GM19455 (cell line): ENCODE data around the gene P2RX1.

ENCODE experiments used
- ATAC-seq: cut with Tn5 transposase; IDR thresholded peaks from one replicate; pipeline ENCODE4 v1.9.1; 2021; ENCODE audit not compliant: unreplicated experiment

Gene P2RX1

DNA sequence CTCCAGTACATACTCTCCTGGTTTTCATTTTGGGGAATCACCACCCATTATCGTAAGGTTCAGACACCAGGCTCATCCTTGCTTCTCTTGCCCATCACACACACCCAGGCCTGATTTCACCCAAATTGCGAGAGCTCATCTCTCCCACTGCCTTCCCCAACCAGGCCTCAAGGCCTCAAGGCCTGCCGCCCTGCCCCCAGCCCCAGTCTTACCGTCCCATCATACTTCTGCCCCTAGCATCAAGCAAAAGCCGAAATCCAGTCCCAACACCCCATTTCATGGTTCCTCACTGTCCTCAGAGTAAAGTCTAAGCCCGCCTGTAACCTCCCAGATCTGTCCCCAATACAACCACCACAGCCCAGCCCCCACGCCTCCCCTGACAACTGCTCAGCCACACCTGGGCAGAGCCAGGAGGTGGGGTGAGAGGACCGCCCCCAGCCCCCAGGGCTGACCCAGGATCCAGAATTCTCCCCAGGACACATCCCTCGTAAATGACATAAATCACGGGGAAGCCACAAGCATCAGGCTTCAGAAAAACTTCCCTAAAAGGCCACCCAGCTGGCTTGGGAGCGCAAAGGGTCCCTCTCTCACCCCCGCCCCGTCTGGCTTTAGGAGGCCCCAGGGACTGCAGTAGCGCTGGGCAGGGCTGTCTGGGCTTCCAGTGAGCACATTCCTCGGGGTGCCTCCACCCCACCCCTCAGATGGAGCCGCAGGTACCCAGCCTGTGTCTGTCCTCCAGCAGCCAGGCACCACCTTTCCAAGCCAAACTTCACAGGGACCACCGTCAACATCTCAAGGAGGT is 9.6 kb upstream of the P2RX1 start:
- ATAC-seq, result no peak

DNA sequence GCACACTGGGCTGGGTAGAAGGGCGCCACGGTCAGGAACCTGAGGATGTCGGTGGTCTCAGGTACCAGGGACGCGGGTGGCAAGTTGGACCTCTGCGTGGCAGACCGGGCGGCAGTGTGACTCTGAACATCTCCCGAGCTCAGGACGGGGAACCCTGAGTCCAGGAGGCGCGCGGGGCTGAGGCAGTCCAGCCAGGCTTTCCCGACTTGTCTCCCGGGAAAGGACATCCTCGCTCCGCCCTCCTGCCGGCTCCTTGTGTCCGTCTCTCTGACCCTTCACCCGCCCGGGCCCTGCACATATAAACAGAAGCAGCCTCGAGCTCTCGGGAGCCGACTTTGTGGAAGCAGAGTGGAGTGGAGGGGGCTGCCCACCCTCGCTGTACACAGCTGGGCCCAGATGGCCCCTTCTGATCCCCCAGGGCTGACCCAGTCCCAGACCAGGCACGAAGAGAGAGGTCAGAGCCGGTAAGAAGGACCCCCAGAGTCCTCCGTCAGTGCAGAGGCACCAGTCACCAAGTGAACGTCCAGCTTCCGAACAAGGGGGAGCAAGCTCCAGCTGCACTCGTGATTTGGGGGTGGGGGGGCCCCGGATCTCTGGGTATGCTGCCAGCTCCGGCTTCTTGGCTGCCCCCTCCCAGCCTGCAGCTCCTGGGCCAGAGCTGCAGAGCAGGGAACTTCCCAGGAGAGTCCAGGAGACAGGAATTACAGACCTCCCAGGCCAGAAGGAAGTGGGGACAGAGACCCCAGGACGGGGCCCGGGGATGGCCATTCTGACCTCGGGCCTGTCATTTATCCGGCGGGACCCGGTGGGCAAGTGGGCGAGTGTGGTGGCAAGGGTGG is 8.5 kb upstream of the P2RX1 start:
- ATAC-seq, result no peak

DNA sequence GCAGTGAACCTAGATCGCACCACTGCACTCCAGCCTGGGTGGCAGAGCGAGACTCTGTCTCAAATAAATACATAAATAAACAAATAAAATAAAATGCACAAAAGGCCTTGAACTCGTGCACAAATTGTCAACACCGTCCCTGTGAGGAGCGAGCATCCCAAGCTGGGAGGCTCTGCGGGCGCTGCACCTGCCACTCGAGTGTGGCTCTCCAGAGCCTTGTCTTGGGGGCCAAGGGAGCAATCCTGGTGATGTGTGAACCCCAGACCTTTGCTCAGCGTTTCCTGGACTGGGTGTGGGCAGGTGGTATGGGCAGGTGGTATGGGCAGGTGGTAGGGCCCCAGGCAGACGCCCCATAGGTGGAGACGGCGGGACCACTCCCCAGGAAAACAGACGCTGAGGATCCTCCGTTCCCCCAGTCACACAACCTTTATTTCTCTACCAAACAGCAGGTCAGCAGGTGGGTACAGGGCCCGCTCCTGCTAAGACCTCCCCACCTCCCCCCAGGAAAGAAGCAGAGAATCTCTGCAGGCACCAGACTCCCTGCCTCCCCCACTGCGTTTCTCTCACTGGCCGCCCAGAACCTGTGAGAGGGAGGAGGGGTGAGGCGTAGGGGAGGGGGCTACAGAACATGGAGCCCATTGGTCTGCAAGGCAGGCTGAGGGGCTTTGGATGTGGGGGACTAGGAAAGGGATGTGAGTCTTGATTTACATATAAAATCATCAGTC is 7.4 kb upstream of the P2RX1 start:
- no peak for ATAC-seq

DNA sequence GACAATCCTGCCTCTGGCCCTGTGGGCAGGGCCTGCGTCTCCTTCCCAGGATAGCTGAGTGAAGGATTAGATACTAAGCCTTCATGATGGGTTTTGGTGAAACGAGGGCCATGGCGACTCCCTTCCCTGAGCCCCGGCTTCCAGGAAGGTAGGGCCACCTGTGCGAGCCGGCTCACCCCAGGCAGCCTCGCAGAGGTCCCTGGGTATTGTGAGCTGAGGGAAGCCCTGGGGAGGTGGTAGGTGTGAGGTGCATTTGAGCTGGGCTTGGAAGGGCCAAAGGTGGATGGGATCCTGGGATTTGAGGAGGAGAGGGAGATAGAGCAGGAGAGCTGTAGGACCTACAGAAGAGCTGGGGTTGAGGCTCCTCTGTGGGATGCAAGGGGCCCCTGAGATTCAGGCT is 6.5 kb upstream of the P2RX1 start:
- no peak for ATAC-seq

DNA sequence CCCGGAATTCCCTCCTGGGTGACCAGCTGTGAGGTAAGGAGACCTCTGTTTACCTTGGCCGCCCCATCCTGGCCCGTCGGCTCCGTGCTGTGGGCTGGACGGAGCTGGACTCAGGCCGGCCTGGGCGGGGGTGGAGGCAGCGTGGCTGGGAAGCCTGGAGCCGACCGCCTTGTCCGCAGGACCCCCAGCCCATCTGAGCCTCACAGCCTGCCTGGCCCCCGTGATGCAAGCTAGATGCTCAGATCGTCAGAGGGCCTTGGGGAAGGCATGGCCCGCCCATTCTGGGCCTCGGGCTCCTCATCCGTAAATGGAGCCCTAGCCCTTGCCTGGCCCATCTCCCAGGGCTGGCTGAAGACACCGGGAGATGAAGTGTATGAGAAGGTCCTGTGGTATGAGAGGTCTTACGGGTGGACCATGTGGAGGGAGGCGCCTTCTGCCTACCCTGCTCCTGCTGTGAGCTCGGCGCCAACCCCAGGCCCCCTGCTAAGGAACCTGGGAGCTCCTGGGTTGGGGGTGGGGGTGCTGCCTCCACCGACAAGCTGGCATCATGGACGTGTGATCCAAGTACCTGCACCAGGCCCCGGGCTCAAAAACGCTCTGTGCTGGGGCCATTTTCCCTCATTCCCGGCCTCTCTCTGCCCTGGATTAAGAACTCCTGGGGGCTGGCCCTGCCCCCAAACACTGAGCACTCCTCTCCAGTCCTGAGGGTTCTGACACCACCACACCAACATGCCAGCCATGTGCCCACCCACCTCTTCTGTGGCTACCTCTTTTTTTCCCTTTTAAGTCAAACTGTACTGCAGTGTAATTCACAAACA is 5.4 kb upstream of the P2RX1 start:
- no peak for ATAC-seq

GRCh38 chr17:3921006-3921405 is 4.7 kb upstream of the P2RX1 start:
- ATAC-seq, result no peak

DNA sequence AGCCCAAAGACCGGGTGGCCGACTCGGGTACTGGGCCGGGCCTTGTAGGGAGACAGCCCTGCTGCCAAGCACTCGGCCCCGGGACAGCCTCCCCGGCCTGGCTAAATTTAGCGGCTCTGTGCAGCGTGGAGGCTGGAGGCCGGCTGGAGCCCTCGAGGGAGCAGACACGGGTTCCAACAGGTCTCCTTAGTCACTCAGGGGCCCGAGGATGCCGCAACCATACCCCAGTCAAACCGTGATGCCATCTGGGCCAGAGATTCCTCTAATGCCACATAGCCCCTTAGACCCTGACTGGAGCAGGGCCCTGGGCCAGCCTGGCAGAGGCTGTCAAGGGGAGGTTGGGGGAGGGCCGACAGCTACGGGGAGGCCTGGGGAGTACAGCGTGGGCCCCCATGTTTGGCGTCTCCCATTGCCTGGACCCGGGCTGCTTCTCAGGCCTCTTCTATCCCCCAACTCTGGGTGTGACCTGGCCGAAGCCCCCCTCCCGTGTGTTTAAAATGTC is 2.9 kb upstream of the P2RX1 start:
- no peak for ATAC-seq

DNA sequence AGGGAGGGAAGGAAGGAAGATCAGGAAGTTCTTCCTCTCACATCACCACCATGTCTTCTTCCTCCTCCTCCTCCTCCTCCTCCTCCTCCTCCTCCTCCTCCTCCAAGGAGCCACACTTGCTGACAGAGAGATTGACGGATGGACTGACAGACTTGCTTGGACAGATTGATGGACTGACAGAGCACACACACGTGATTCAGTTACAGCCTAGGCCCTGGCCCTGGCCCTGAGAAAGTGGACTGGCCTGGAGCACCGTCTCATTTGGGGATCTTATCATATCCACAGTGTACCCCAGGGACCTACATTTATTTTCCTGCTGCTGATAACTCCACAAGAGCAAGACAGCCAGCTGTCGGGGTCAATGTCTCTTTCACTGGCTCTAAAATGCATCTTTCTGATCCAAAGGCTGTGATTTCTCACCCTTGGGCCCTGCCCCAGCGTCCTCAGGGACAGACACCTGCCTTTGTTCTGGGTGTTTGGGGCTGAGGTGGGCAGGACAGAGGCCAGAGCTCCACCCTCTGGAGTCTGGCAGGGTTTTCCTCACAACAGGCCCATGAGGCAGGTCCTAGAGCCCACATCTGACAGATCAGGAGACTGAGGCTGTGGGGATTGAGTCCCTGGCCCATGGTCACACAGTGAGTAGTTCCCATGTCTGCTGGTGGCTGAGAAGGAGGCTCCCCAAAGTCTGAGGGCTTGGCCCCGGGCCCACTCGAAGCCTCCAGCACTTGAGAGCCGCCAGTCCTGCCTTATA is 2.3 kb upstream of the P2RX1 start:
- ATAC-seq, result no peak

DNA sequence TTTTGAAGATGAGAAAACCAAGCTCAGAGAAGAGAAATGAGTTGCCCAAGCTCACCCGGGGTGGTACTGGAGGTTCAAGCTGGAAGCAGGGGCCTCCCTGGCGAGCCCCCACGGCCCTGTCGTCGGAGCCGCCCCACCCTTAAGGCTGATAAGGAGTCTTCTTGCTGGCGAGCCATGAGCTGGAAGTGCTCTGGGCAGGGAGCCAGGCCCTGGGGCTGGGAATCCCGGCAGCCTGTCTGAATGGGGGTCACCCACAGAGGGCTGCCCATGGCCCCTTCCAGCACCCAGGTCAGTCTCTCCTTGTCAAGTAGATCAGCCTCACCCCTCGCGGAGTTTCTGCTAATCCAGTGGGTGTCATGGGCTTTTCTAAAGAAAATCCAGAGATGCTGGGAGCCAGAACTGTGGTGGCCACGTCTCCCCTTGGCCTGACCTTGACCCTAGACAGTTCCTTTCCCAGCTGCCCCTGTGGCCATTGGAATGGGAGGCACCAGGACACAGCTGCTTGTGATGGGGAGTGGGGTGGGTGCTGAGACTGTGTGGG is 1.2 kb upstream of the P2RX1 start:
- no peak for ATAC-seq

GRCh38 chr17:3916825-3917224 is 560 bp upstream of the P2RX1 start:
- no peak for ATAC-seq

DNA sequence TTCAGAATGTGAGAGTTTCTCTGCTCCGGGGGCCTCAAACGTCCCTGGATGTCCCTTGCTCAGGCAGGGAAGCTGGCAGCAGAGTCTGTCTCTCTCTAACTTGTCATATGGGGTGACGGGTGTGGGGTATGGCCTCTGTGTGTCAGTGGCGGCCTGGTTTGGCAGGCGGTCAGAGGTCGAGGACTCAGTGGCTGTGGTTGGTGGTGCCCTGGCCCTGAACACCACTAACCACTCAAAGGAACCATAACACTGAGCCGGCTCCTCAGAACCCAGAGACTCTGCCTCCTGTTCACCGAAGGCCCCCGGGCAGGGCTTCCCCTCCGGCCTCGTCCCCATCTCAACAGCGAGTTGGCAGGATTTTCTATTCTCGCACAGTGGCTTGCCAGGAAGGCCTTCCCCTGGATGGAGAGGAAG is 677 bp downstream of the P2RX1 start:
- no peak for ATAC-seq

GRCh38 chr17:3914312-3914670 is 2.0 kb downstream of the P2RX1 start:
- peak; percentile 45 for ATAC-seq

GRCh38 chr17:3913531-3914311 is 2.5 kb downstream of the P2RX1 start:
- peak; percentile 57 for ATAC-seq

DNA sequence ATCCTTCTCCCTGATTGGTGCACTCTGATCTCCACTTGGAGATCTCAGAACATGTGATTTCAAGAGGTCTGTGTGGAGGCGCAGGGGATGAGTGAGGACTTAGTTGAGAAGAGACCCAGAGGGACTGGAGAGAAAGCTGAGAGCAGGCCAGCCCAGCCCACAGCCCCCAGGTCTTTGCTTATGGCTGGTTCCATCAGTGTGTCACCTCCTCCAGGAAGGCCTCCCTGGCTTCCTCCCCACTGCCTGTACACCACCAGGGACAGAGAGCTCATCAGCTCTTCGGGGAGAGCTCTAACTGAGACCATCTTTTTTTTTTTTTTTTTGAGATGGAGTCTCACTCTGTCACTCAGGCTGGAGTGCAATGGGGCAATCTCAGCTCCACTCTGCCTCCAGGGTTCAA is 3.4 kb downstream of the P2RX1 start:
- ATAC-seq, result no peak

- ATAC-seq, result peak; percentile 66
Measured at GRCh38 chr17:3911271-3912053, 4.8 kb downstream of the P2RX1 start.

DNA sequence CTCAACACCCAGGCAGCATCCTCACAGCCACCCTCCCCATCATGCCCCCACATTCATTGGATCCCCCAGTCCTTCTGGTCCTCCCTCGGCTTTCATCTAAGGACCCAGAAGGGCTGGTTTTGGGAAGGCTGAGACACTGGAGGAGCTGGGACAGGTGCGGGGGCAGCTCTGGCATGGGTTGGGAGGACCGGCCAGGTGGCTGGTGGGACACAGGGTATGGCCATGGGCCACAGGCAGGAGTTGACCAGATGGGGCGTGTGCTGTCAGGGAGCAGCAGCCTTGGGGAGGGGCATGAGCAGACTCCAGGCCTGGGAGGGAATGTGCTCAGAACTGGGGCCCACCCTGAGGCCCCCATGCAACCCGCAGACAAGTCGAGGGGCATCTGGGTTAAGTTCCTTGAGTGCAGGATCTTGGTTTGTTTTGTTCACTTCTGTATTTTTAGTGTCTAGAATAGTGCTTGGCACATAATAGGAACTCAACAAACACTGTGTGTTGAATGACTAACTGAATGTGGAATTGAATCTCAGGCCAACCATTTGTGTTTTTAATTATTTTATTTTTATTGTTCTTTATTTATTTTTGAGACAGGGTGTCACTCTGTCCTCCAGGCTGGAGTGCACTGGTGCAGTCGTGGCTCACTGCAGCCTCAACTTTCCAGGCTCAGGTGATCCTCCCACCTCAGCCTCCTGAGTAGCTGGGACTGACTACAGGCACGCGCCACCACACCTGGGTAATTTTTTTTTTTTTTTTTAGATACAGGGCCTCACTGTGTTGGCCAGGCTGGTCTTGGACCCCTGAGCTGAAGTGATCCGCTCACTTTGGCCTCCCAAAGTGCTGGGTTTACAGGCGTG is 5.6 kb downstream of the P2RX1 start:
- ATAC-seq, result no peak

- no peak for ATAC-seq
Measured at GRCh38 chr17:3909257-3909656, 7.0 kb downstream of the P2RX1 start.
